ENCODE measurements around the gene SEMA5A. TPM values are rescaled to one million over a fixed set of nuclear protein-coding genes. Genes with fewer than 3 reads are reported as not detected.

The SEMA5A gene
- polyA plus RNA-seq, 1 donor (not counting 4 experiments of a cell fraction or from before 2014, with no cell fraction given) = 0.16 TPM

DNA sequence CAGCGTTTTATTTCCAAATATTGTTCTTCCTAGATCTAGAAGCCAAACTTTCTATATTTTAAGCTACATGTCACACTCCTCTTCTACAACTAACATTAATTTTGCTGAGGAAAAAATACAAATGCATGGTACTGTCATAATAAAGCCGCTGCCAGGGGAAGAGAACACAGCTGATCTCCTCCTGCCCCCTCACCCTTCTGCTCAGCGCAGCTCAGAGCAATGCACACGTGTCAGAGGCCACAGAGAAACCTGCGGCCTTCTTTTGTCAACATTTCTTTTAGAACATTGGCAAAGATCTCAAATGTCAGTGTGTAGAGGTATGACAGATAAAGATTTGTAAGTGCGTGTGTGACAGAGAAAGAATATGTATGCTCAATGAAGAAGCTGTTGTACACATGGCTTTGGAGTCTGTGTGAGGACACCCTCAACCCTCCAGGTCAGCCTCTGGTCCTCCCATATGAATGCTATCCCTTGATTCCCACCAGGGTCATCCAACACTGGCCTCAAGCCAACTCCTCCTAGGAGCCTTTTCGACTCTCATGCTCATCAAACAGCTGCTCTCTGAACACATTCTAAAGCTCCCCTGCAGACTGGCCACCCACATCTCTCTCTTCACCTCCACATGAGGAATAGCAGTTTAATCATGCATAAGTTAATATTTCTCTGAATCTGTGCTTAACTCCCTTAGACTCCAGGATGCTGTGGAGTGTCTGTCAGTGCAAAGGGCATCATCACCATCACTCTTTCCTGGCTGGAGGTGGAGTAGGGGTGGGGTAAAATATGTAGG lies 43.4 kb upstream of the SEMA5A start:
- no peak for FAIRE-seq

DNA sequence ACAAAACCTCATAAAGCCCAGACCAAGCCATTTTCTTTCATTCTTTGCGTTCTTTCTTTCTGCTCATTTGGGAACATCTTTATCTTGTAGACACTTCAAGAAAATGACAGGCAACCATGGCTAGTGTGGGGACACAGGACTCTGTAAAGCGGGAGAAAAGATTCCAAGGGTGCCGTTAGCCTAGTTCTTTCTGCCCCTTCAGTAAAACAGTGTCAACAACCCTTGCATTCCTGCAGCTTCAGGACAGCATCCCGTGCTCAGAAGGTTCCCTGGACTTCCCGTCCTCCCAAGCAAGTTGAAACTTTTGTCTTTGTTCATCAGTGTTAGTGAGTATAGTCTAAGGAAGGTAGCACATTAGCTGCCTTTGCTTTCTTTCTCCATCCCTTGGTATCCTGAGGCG lies 42.4 kb upstream of the SEMA5A start:
- no peak overlapping the region for H2AFZ ChIP-seq (ENCODE audit: control insufficient read depth, low read length)
- DNase-seq (ENCODE audit: low read depth, low spot score) (no peak), FAIRE-seq (no peak)
- no peak overlapping the region for H3K4me2 ChIP-seq (ENCODE audit: control insufficient read depth, extremely low read depth, insufficient read depth, low read depth, low read length)
- no peaks in the 10 kb centered on the region for H3K4me1 ChIP-seq (ENCODE audit: control insufficient read depth, extremely low read depth, insufficient read depth, low read length)
- no peaks in the 10 kb centered on the region for H3K9me1 ChIP-seq (ENCODE audit: control insufficient read depth, extremely low read depth, insufficient read depth, low read length)
- no peaks in the 10 kb centered on the region for H3K27me3 ChIP-seq (ENCODE audit: control insufficient read depth, extremely low read depth, insufficient read depth, low read length)
- H3K79me2 ChIP-seq (ENCODE audit: control insufficient read depth, insufficient read depth, low read length) = no peaks in the 10 kb centered on the region
- H3K27ac ChIP-seq (ENCODE audit: control insufficient read depth, insufficient read depth, low read length) = no peak overlapping the region
- no peaks in the 10 kb centered on the region for H3K36me3 ChIP-seq (ENCODE audit: control insufficient read depth in 2 of 2, extremely low read depth in 1 of 2, insufficient read depth in 2 of 2, low read length in 2 of 2)
- no peaks in the 10 kb centered on the region for H3K9me3 ChIP-seq (ENCODE audit: control insufficient read depth, low read depth, low read length)
- no peak overlapping the region for H3K4me3 ChIP-seq (ENCODE audit: control insufficient read depth in 2 of 3, extremely low read depth in 1 of 3, insufficient read depth in 2 of 3, low read depth in 1 of 3, low read length in 3 of 3)
- H3K9ac ChIP-seq (ENCODE audit: control insufficient read depth, extremely low read depth, insufficient read depth, low read length) = no peak overlapping the region
- no peaks in the 10 kb centered on the region for H4K20me1 ChIP-seq (ENCODE audit: control insufficient read depth, extremely low read depth, insufficient read depth, low read length)
- no peak for TF ChIP-seq EZH2 (IDR thresholded peaks at IDR 0.05; ENCODE audit: low read length)
- TF ChIP-seq, protein P1, sequence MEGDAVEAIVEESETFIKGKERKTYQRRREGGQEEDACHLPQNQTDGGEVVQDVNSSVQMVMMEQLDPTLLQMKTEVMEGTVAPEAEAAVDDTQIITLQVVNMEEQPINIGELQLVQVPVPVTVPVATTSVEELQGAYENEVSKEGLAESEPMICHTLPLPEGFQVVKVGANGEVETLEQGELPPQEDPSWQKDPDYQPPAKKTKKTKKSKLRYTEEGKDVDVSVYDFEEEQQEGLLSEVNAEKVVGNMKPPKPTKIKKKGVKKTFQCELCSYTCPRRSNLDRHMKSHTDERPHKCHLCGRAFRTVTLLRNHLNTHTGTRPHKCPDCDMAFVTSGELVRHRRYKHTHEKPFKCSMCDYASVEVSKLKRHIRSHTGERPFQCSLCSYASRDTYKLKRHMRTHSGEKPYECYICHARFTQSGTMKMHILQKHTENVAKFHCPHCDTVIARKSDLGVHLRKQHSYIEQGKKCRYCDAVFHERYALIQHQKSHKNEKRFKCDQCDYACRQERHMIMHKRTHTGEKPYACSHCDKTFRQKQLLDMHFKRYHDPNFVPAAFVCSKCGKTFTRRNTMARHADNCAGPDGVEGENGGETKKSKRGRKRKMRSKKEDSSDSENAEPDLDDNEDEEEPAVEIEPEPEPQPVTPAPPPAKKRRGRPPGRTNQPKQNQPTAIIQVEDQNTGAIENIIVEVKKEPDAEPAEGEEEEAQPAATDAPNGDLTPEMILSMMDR (optimal IDR thresholded peaks at IDR 0.05 in 1 of 3, IDR thresholded peaks at IDR 0.05 in 1 of 3, conservative IDR thresholded peaks at IDR 0.05 in 1 of 3; ENCODE audit: extremely low read depth in 1 of 3, insufficient read depth in 2 of 3, low read length in 3 of 3) = no peak
- dilution Hi-C loops (cut with MboI; ENCODE audit: extremely low pct_ligation_motif_present, low sequenced_read_pairs) = no loop called here

More for the DNA sequence above, 43.4 kb upstream of the SEMA5A start:
- no peak overlapping the region for H2AFZ ChIP-seq (ENCODE audit: control insufficient read depth, low read length)
- DNase-seq (ENCODE audit: low read depth, low spot score) = no peak
- TF ChIP-seq EZH2 (IDR thresholded peaks at IDR 0.05; ENCODE audit: low read length) = no peak
- TF ChIP-seq, protein P1 (optimal IDR thresholded peaks at IDR 0.05 in 1 of 3, IDR thresholded peaks at IDR 0.05 in 1 of 3, conservative IDR thresholded peaks at IDR 0.05 in 1 of 3; ENCODE audit: extremely low read depth in 1 of 3, insufficient read depth in 2 of 3, low read length in 3 of 3) = no peak
- H3K9ac ChIP-seq (ENCODE audit: control insufficient read depth, extremely low read depth, insufficient read depth, low read length) = no peak overlapping the region
- no peaks in the 10 kb centered on the region for H3K79me2 ChIP-seq (ENCODE audit: control insufficient read depth, insufficient read depth, low read length)
- H3K9me1 ChIP-seq (ENCODE audit: control insufficient read depth, extremely low read depth, insufficient read depth, low read length) = no peaks in the 10 kb centered on the region
- no peak overlapping the region for H3K4me2 ChIP-seq (ENCODE audit: control insufficient read depth, extremely low read depth, insufficient read depth, low read depth, low read length)
- dilution Hi-C loops (cut with MboI; ENCODE audit: extremely low pct_ligation_motif_present, low sequenced_read_pairs) = no loop called here
- H3K9me3 ChIP-seq (ENCODE audit: control insufficient read depth, low read depth, low read length) = no peaks in the 10 kb centered on the region
- H4K20me1 ChIP-seq (ENCODE audit: control insufficient read depth, extremely low read depth, insufficient read depth, low read length) = no peaks in the 10 kb centered on the region
- no peaks in the 10 kb centered on the region for H3K27me3 ChIP-seq (ENCODE audit: control insufficient read depth, extremely low read depth, insufficient read depth, low read length)
- H3K4me3 ChIP-seq (ENCODE audit: control insufficient read depth in 2 of 3, extremely low read depth in 1 of 3, insufficient read depth in 2 of 3, low read depth in 1 of 3, low read length in 3 of 3) = no peak overlapping the region
- no peaks in the 10 kb centered on the region for H3K36me3 ChIP-seq (ENCODE audit: control insufficient read depth in 2 of 2, extremely low read depth in 1 of 2, insufficient read depth in 2 of 2, low read length in 2 of 2)
- no peaks in the 10 kb centered on the region for H3K4me1 ChIP-seq (ENCODE audit: control insufficient read depth, extremely low read depth, insufficient read depth, low read length)
- H3K27ac ChIP-seq (ENCODE audit: control insufficient read depth, insufficient read depth, low read length) = no peak overlapping the region

All from keratinocyte (primary cell).